HepG2 (cell line): Measurements from ENCODE around the gene PPP1R13L. TPM values are rescaled to one million over a fixed set of nuclear protein-coding genes. Genes with fewer than 3 reads are reported as not detected.

Experiments
- ATAC-seq: fragments of 200-7000 bp; cut with Tn5 transposase; 3 replicates; pipeline ENCODE4 v1.9.1; 2020; ENCODE audit warnings: mild to moderate bottlenecking, moderate library complexity
- BruUV-seq: library from RNA; stranded (reverse); fragments of 400-500 nt; replicated peaks from 2 replicates; lab custom pipeline; 2021; lab: Mats Ljungman, UMichigan
- CTCF ChIA-PET: fragments of 300-600 bp; formaldehyde crosslinking; extraction: SDS; loops from one replicate; lab custom pipeline; 2021; ENCODE audit warnings: low total read pairs, inconsistent platforms, low intra/inter-chr PET ratio; lab: Yijun Ruan, JAX
- POLR2A ChIA-PET: fragments of 350-600 bp; sonication (Branson Sonifier 250); formaldehyde crosslinking; loops from one replicate; lab custom pipeline; 2020; ENCODE audit warnings: antibody characterized with exemption, inconsistent platforms; lab: Yijun Ruan, JAX
- DNase-seq: peaks from one replicate; pipeline ENCODE4 v3.0.0-alpha.2; 2015; ENCODE audit warnings: low spot score
- FAIRE-seq: peaks from 3 replicates; lab custom pipeline; 2011; peaks lifted over from hg19 to GRCh38; lab: Jason Lieb, UNC
- H2AFZ ChIP-seq: one replicate; pipeline ENCODE4 v1.6.1; 2011; ENCODE audit warnings: low read length, inconsistent platforms
- H3K27ac ChIP-seq: fragments of 300-600 bp; 3 replicates; pipeline ENCODE4 v1.8.0; 2011; ENCODE audit warnings: mixed run types, mild to moderate bottlenecking, mixed read lengths, low read length, inconsistent platforms; ENCODE audit not compliant: insufficient read depth; ENCODE audit errors: extremely low read length
- H3K27me3 ChIP-seq, 2 experiments: fragments of 200-600 bp in 1 of 2; 2 replicates in 1 of 2; 3 replicates in 1 of 2; pipeline versions ENCODE4 v1.6.0 to v1.8.0; 2011; ENCODE audit warnings: low read length in 2 of 2, mild to moderate bottlenecking in 2 of 2, moderate library complexity in 2 of 2, inconsistent platforms in 1 of 2; ENCODE audit not compliant: insufficient read depth in 2 of 2, control insufficient read depth in 1 of 2
- H3K36me3 ChIP-seq, 2 experiments: fragments of 200-600 bp in 1 of 2; replicated peaks in 1 of 2; 2 replicates in 1 of 2; 3 replicates in 1 of 2; pipeline versions ENCODE4 v1.5.1 to v1.8.0; 2011; ENCODE audit warnings: low read length in 2 of 2, inconsistent platforms in 1 of 2; ENCODE audit not compliant: insufficient read depth in 2 of 2, control insufficient read depth in 1 of 2
- H3K4me1 ChIP-seq: 2 replicates; pipeline ENCODE4 v1.5.1; 2012; ENCODE audit warnings: low read length, inconsistent platforms; ENCODE audit not compliant: insufficient read depth
- H3K4me2 ChIP-seq: 2 replicates; pipeline ENCODE4 v1.6.0; 2011; ENCODE audit warnings: low read depth, low read length, inconsistent platforms
- H3K4me3 ChIP-seq, 3 experiments: fragments of 200-600 bp in 1 of 3; sonication (generic), shearing (Covaris generic) in 1 of 3; replicated peaks in 1 of 3; 2 replicates each; pipeline ENCODE4 v1.5.1; 2011 to 2016; ENCODE audit warnings: low read length in 3 of 3, inconsistent platforms in 2 of 3, low read depth in 2 of 3, mild to moderate bottlenecking in 2 of 3, control low read depth in 1 of 3, mixed read lengths in 1 of 3; ENCODE audit not compliant: insufficient read depth in 1 of 3
- H3K79me2 ChIP-seq: one replicate; pipeline ENCODE4 v1.6.1; 2011; ENCODE audit warnings: low read length, inconsistent platforms; ENCODE audit not compliant: insufficient read depth
- H3K9ac ChIP-seq: 2 replicates; pipeline ENCODE4 v1.6.0; 2011; ENCODE audit warnings: mild to moderate bottlenecking, low read depth, low read length, inconsistent platforms; ENCODE audit not compliant: insufficient read depth
- H3K9me3 ChIP-seq: 2 replicates; pipeline ENCODE4 v1.5.1; 2012; ENCODE audit warnings: mild to moderate bottlenecking, low read length
- H4K20me1 ChIP-seq: 2 replicates; pipeline ENCODE4 v1.6.0; 2011; ENCODE audit warnings: inconsistent platforms, mild to moderate bottlenecking, low read length, moderate library complexity; ENCODE audit not compliant: insufficient read depth
- CERS6 ChIP-seq: sonication (generic); formaldehyde crosslinking; IDR thresholded peaks from 2 replicates; pipeline ENCODE4 v1.5.0; 2020; ENCODE audit warnings: missing genetic modification reagents
- E2F2 ChIP-seq: sonication (generic); formaldehyde crosslinking; IDR thresholded peaks from 2 replicates; pipeline ENCODE4 v1.4.0; 2020; ENCODE audit warnings: missing genetic modification reagents, borderline replicate concordance
- KAT7 ChIP-seq: IDR thresholded peaks from 2 replicates; pipeline ENCODE4 v1.6.1; 2018; ENCODE audit warnings: borderline replicate concordance, missing compliant biosample characterization
- NR1H2 ChIP-seq: sonication (generic); formaldehyde crosslinking; IDR thresholded peaks from 2 replicates; pipeline ENCODE4 v1.8.1; 2022; ENCODE audit warnings: low read depth, missing genetic modification reagents, borderline replicate concordance
- PPARG ChIP-seq: conservative IDR thresholded peaks from 2 replicates; pipeline ENCODE4 v1.6.1; 2016; ENCODE audit warnings: missing biosample characterization, missing genetic modification reagents
- RARA ChIP-seq: IDR thresholded peaks from 2 replicates; pipeline ENCODE4 v1.6.1; 2016; ENCODE audit warnings: missing genetic modification reagents, missing compliant biosample characterization
- SOX13 ChIP-seq, 3 experiments: fragments of 450-650 bp in 1 of 3; sonication (generic) in 1 of 3; formaldehyde crosslinking in 1 of 3; IDR thresholded peaks in 2 of 3; conservative IDR thresholded peaks in 1 of 3; 2 replicates each; pipeline versions ENCODE4 v1.5.0 to v1.6.1; 2016 to 2020; ENCODE audit warnings: antibody characterized with exemption in 1 of 3, mild to moderate bottlenecking in 1 of 3, missing compliant biosample characterization in 1 of 3, missing genetic modification reagents in 1 of 3, moderate library complexity in 1 of 3
- ZBTB25 ChIP-seq: IDR thresholded peaks from 2 replicates; pipeline ENCODE4 v1.6.1; 2018; ENCODE audit warnings: missing genetic modification reagents
- ZNF207 ChIP-seq: fragments of 450-650 bp; IDR thresholded peaks from 2 replicates; pipeline ENCODE4 v1.6.1; 2016; ENCODE audit warnings: antibody characterized with exemption, borderline replicate concordance
- ZNF567 ChIP-seq: sonication (generic); formaldehyde crosslinking; IDR thresholded peaks from 2 replicates; pipeline ENCODE4 v1.8.1; 2023; ENCODE audit warnings: mild to moderate bottlenecking, missing genetic modification reagents, borderline replicate concordance
- ZSCAN21 ChIP-seq: sonication (generic); formaldehyde crosslinking; IDR thresholded peaks from 2 replicates; pipeline ENCODE4 v1.8.0; 2022; ENCODE audit warnings: mild to moderate bottlenecking, missing genetic modification reagents, moderate library complexity, borderline replicate concordance
- WGBS: methylation state at CpG from one replicate; pipeline ENCODE4 v1.1.6; 2017; ENCODE audit warnings: low lambda C conversion rate; 5-methylcytosine and 5-hydroxymethylcytosine counted together
- in situ Hi-C: cut with HindIII; loops from 2 replicates; pipeline ENCODE4 v1.10.0; 2017; ENCODE audit warnings: low pct_unique_long_range_greater_than_20kb; ENCODE audit not compliant: extremely low pct_ligation_motif_present
- intact Hi-C: fragments of 100-400 bp; cut with micrococcal nuclease; formaldehyde crosslinking; loops from one replicate; pipeline ENCODE4 v1.10.0; 2022; ENCODE audit not compliant: unreplicated experiment
- polyA plus RNA-seq, 8 experiments: library from polyadenylated mRNA; depleted of rRNA in 3 of 8; stranded (reverse) in 7 of 8; unstranded in 1 of 8; fragments of >200 nt; fragmentation: Illumina TruSeq in 4 of 8; extraction: Trizol in 4 of 8; gene quantifications; 2 replicates each; pipeline versions ENCODE4 v1.2.1 to v1.2.3, GENCODE V29; 2011 to 2016; ENCODE audit warnings: low read depth in 4 of 8, missing spikeins in 1 of 8, mixed read lengths in 1 of 8; ENCODE audit not compliant: insufficient read depth in 1 of 8
- total RNA-seq, 5 experiments: library from RNA; depleted of rRNA; stranded (reverse); fragments of >200 nt; fragmentation: Illumina TruSeq; extraction: Trizol; gene quantifications; 2 replicates each; pipeline ENCODE4 v1.2.3, GENCODE V29; 2016; ENCODE audit warnings: low read depth in 1 of 5
- TF ChIP-seq, protein P1 (sequence below): sonication (generic); formaldehyde crosslinking; IDR thresholded peaks from 2 replicates; pipeline ENCODE4 v1.4.0; 2020; ENCODE audit warnings: missing genetic modification reagents
- TF ChIP-seq, protein P2 (sequence below): IDR thresholded peaks from 2 replicates; pipeline ENCODE4 v1.6.1; 2012; ENCODE audit warnings: inconsistent platforms

PPP1R13L gene
- total and polyA plus RNA-seq, 2 of the 13 experiments (the other 11 are each of a cell fraction or from before 2014, with no cell fraction given) = 1.3 to 6.6 TPM

- FAIRE-seq = no peak
- peaks cover 0 to 4% of the 10 kb centered on the region in 2 experiments; a peak in 1 of 5 replicates for H3K27me3 ChIP-seq
Measured at GRCh38 chr19:45352471-45352870, 52.4 kb downstream of the PPP1R13L start.

More at GRCh38 chr19:45352471-45352870, 52.4 kb downstream of the PPP1R13L start:
- peaks cover 22 to 63% of the 10 kb centered on the region in 2 experiments; a peak in 4 of 5 replicates for H3K36me3 ChIP-seq
- BruUV-seq = no TSS peak
- ChIA-PET CTCF (no interaction called here), POLR2A (no interaction called here)
- H3K27ac ChIP-seq = no peak overlapping the region
- in situ Hi-C loops = no loop called here
- 98% methylated on average over 17 of the region's 20 CpGs for WGBS
- H3K9ac ChIP-seq = no peak overlapping the region
- no peak overlapping the region for H3K4me2 ChIP-seq
- H4K20me1 ChIP-seq = no peaks in the 10 kb centered on the region
- H2AFZ ChIP-seq = no peak overlapping the region
- no peak for TF ChIP-seq RARA
- no peak for TF ChIP-seq PPARG (CRISPR knock-in tag)
- TF ChIP-seq KAT7 (CRISPR knock-in tag) = no peak
- TF ChIP-seq, protein P1, sequence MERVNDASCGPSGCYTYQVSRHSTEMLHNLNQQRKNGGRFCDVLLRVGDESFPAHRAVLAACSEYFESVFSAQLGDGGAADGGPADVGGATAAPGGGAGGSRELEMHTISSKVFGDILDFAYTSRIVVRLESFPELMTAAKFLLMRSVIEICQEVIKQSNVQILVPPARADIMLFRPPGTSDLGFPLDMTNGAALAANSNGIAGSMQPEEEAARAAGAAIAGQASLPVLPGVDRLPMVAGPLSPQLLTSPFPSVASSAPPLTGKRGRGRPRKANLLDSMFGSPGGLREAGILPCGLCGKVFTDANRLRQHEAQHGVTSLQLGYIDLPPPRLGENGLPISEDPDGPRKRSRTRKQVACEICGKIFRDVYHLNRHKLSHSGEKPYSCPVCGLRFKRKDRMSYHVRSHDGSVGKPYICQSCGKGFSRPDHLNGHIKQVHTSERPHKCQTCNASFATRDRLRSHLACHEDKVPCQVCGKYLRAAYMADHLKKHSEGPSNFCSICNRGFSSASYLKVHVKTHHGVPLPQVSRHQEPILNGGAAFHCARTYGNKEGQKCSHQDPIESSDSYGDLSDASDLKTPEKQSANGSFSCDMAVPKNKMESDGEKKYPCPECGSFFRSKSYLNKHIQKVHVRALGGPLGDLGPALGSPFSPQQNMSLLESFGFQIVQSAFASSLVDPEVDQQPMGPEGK (CRISPR knock-in tag) = no peak
- no peak for TF ChIP-seq SOX13 (IDR thresholded peaks at IDR 0.05)
- no peak for TF ChIP-seq SOX13 (CRISPR knock-in tag; conservative IDR thresholded peaks at IDR 0.05 in 1 of 2, IDR thresholded peaks at IDR 0.05 in 1 of 2)
- TF ChIP-seq CERS6 (CRISPR knock-in tag) = no peak
- TF ChIP-seq ZNF567 (CRISPR knock-in tag) = no peak
- TF ChIP-seq ZSCAN21 (CRISPR knock-in tag) = no peak
- TF ChIP-seq, protein P2, sequence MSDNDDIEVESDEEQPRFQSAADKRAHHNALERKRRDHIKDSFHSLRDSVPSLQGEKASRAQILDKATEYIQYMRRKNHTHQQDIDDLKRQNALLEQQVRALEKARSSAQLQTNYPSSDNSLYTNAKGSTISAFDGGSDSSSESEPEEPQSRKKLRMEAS = no peak
- TF ChIP-seq ZBTB25 = no peak
- TF ChIP-seq ZNF207 = no peak
- no peak for TF ChIP-seq NR1H2 (CRISPR knock-in tag)
- no peak for TF ChIP-seq E2F2 (CRISPR knock-in tag)
- H3K79me2 ChIP-seq = no peaks in the 10 kb centered on the region
- ATAC-seq (no peak), DNase-seq (no peak)
- H3K4me3 ChIP-seq = no peak overlapping the region
- intact Hi-C loops = no loop called here
- H3K4me1 ChIP-seq = no peaks in the 10 kb centered on the region
- H3K9me3 ChIP-seq = no peaks in the 10 kb centered on the region
